Sigmoid colon (tissue), 7 donors: ENCODE data around the gene ZNF608. TPM values are rescaled to one million over a fixed set of nuclear protein-coding genes. Genes with fewer than 3 reads are reported as not detected.

Source experiments
- DNase-seq: peaks from one replicate; pipeline ENCODE4 v3.0.0-alpha.2; 2019
- H3K27ac ChIP-seq, 4 donors: fragments of 200-600 bp; sonication (generic); one replicate each; pipeline ENCODE4 v1.5.1; 2016 to 2019; ENCODE audit warnings: mild to moderate bottlenecking in 1 of 4
- H3K27me3 ChIP-seq, 3 donors: fragments of 200-600 bp; sonication (generic); one replicate each; pipeline ENCODE4 v1.5.1; 2019; ENCODE audit warnings: mild to moderate bottlenecking in 1 of 3
- H3K36me3 ChIP-seq, 4 donors: fragments of 200-600 bp; sonication (generic); one replicate each; pipeline ENCODE4 v1.5.1; 2016 to 2019
- H3K4me1 ChIP-seq, 4 donors: fragments of 200-600 bp; sonication (generic); one replicate each; pipeline ENCODE4 v1.5.1; 2017 to 2019
- H3K4me3 ChIP-seq, 4 donors: fragments of 200-600 bp; sonication (generic); one replicate each; pipeline ENCODE4 v1.5.1; 2017 to 2019; ENCODE audit warnings: mild to moderate bottlenecking in 2 of 4, moderate library complexity in 1 of 4
- H3K9me3 ChIP-seq, 4 donors: fragments of 200-600 bp in 3 of 4; sonication (generic) in 3 of 4; one replicate each; pipeline versions ENCODE4 v1.5.1 to v1.6.1; 2013 to 2019
- CTCF ChIP-seq, 4 experiments: fragments of 450-650 bp in 3 of 4; fragments of 200-600 bp in 1 of 4; IDR thresholded peaks; one replicate each; pipeline ENCODE4 v1.5.1; 2016 to 2019; ENCODE audit warnings: antibody characterized with exemption in 4 of 4, mild to moderate bottlenecking in 3 of 4, moderate library complexity in 2 of 4
- EP300 ChIP-seq, 4 donors: sonication (generic); formaldehyde crosslinking; IDR thresholded peaks; one replicate each; pipeline ENCODE4 v1.6.1; 2017; ENCODE audit warnings: antibody characterized with exemption in 4 of 4
- POLR2A ChIP-seq, 2 donors: fragments of 450-650 bp; IDR thresholded peaks; one replicate each; pipeline ENCODE4 v1.6.1; 2016; ENCODE audit warnings: antibody characterized with exemption in 2 of 2, mild to moderate bottlenecking in 2 of 2, moderate library complexity in 2 of 2
- POLR2AphosphoS5 ChIP-seq, 4 donors: sonication (generic); formaldehyde crosslinking; IDR thresholded peaks; one replicate each; pipeline ENCODE4 v1.6.1; 2017; ENCODE audit warnings: antibody characterized with exemption in 4 of 4
- WGBS, 2 donors: extraction: QIAGEN DNeasy Blood & Tissue Kit; methylation state at CpG; one replicate each; pipeline ENCODE4 v1.1.7; 2013; 5-methylcytosine and 5-hydroxymethylcytosine counted together
- intact Hi-C: fragments of 100-400 bp; cut with DNase I; formaldehyde crosslinking; loops from one replicate; pipeline ENCODE4 v1.15.1; 2023
- polyA plus RNA-seq, 3 donors: library from polyadenylated mRNA; stranded (reverse); fragments of 200-250 nt; gene quantifications; one replicate each; pipeline ENCODE4 v1.2.3, GENCODE V29; 2013
- total RNA-seq, 4 donors: library from RNA; depleted of rRNA; stranded (reverse); fragments of >200 nt; gene quantifications; one replicate each; pipeline ENCODE4 v1.1.0, GENCODE V29; 2016
- donor health status: healthy with polysubstance abuse.
- donor health status: Bipolar disorder and iron deficiency.
- donor health status: healthy.

ZNF608 gene
- total and polyA plus RNA-seq, 7 donors = 5.1 to 30.7 (median 17.9) TPM

- Histone ChIP-seq H3K27ac (peak overlapping the region; percentile 58 to 93 (median 82)), H3K9me3 (no peaks in the 10 kb centered on the region), H3K4me3 (peak overlapping the region in 1 of 4 donors; percentile 42), H3K27me3 (no peaks in the 10 kb centered on the region), H3K36me3 (no peaks in the 10 kb centered on the region), H3K4me1 (peaks cover 0 to 99% (median 80%) of the 10 kb centered on the region in 4 donors)
- DNase-seq = no peak
- no peak for TF ChIP-seq POLR2A (IDR thresholded peaks at IDR 0.05)
- no peak for TF ChIP-seq EP300 (IDR thresholded peaks at IDR 0.05)
- TF ChIP-seq POLR2AphosphoS5 (IDR thresholded peaks at IDR 0.05) = no peak
- intact Hi-C loops = no loop called here
- WGBS, 2 donors = 43 to 65% methylated on average over 6 of the region's 6 CpGs
Observed at GRCh38 chr5:124736082-124736804, 10.2 kb downstream of the ZNF608 start.

- H3K4me3 ChIP-seq = peak overlapping the region; percentile 6 to 42 (median 38)
- DNase-seq = no peak
- 12 to 19% methylated on average over 24 of the region's 24 CpGs for WGBS, 2 donors
- intact Hi-C loops = no loop called here
- H3K9me3 ChIP-seq = no peaks in the 10 kb centered on the region
- H3K27me3 ChIP-seq = no peaks in the 10 kb centered on the region
- peaks cover 0 to 99% (median 80%) of the 10 kb centered on the region in 4 donors for H3K4me1 ChIP-seq
- no peak for TF ChIP-seq CTCF (IDR thresholded peaks at IDR 0.05)
- no peak for TF ChIP-seq POLR2AphosphoS5 (IDR thresholded peaks at IDR 0.05)
- no peak for TF ChIP-seq POLR2A (IDR thresholded peaks at IDR 0.05)
- TF ChIP-seq EP300 (IDR thresholded peaks at IDR 0.05) = no peak
- H3K36me3 ChIP-seq = no peaks in the 10 kb centered on the region
- peak overlapping the region; percentile 58 to 93 (median 82) for H3K27ac ChIP-seq
Observed at GRCh38 chr5:124735169-124735858, 11.1 kb downstream of the ZNF608 start.

GRCh38 chr5:124734574-124735168 lies 11.8 kb downstream of the ZNF608 start:
- Histone ChIP-seq H3K9me3 (no peaks in the 10 kb centered on the region), H3K27ac (peak overlapping the region; percentile 58 to 93 (median 82)), H3K27me3 (no peaks in the 10 kb centered on the region), H3K4me1 (peaks cover 0 to 99% (median 79%) of the 10 kb centered on the region in 4 donors), H3K4me3 (peak overlapping the region; percentile 6 to 42 (median 38)), H3K36me3 (no peaks in the 10 kb centered on the region)
- WGBS, 2 donors = 35 to 64% methylated on average over 8 of the region's 8 CpGs
- no peak for DNase-seq
- TF ChIP-seq CTCF (IDR thresholded peaks at IDR 0.05) (no peak), EP300 (IDR thresholded peaks at IDR 0.05) (no peak), POLR2A (IDR thresholded peaks at IDR 0.05) (no peak), POLR2AphosphoS5 (IDR thresholded peaks at IDR 0.05) (no peak)
- intact Hi-C loops = no loop called here

GRCh38 chr5:124733329-124733650 lies 13.1 kb downstream of the ZNF608 start:
- intact Hi-C loops = no loop called here
- Histone ChIP-seq H3K36me3 (no peaks in the 10 kb centered on the region), H3K4me1 (peaks cover 0 to 87% (median 68%) of the 10 kb centered on the region in 4 donors), H3K4me3 (no peak overlapping the region), H3K9me3 (no peaks in the 10 kb centered on the region), H3K27me3 (no peaks in the 10 kb centered on the region), H3K27ac (no peak overlapping the region)
- TF ChIP-seq CTCF (IDR thresholded peaks at IDR 0.05) (no peak), POLR2A (IDR thresholded peaks at IDR 0.05) (no peak), POLR2AphosphoS5 (IDR thresholded peaks at IDR 0.05) (no peak), EP300 (IDR thresholded peaks at IDR 0.05) (no peak)
- 93 to 95% methylated on average over 1 of the region's 1 CpG for WGBS, 2 donors
- DNase-seq = no peak
